ENCODE data around the gene CEACAM3. TPM values are rescaled to one million over a fixed set of nuclear protein-coding genes. Genes with fewer than 3 reads are reported as not detected.

Gene CEACAM3
- total RNA-seq, 1 experiment from 2014 or later = not detected

- Histone ChIP-seq H2BK12ac (ENCODE audit: insufficient read length, low read depth, low read length) (no peak within 1 kb of the TSS), H3K9me3 (ENCODE audit: control insufficient read depth, low read depth, low read length) (no peaks in the 10 kb centered on the region), H3K14ac (ENCODE audit: insufficient read depth, low read length) (no peak within 1 kb of the TSS; the same call in 1 of the 2 replicates), H4K91ac (ENCODE audit: insufficient read length, low read depth, low read length) (no peak within 1 kb of the TSS), H3K27ac (ENCODE audit: insufficient read length, low read depth, low read length) (no peak within 1 kb of the TSS), H2AK5ac (ENCODE audit: insufficient read length, low read length) (no peak within 1 kb of the TSS), H2AFZ (ENCODE audit: low read length) (no peak within 1 kb of the TSS), H3K23ac (ENCODE audit: insufficient read length, low read depth, low read length) (no peak within 1 kb of the TSS), H4K5ac (ENCODE audit: insufficient read length, low read depth, low read length) (no peak within 1 kb of the TSS), H2BK5ac (ENCODE audit: insufficient read length, low read length) (no peak within 1 kb of the TSS), H3K9ac (ENCODE audit: extremely low read depth, insufficient read length, low read length) (no peak within 1 kb of the TSS), H3K4me2 (ENCODE audit: insufficient read depth, insufficient read length, low read length) (no peak within 1 kb of the TSS), H3T11ph (ENCODE audit: low read length) (no peak within 1 kb of the TSS), H2BK20ac (ENCODE audit: low read depth, low read length, poor library complexity, severe bottlenecking) (no peak within 1 kb of the TSS), H4K20me1 (ENCODE audit: control insufficient read depth, insufficient read depth, insufficient read length) (no peaks in the 10 kb centered on the region), H3K23me2 (ENCODE audit: insufficient read length, low read depth, low read length, poor library complexity, severe bottlenecking) (no peaks in the 10 kb centered on the region), H2BK120ac (ENCODE audit: low read depth, low read length, poor library complexity, severe bottlenecking) (no peak within 1 kb of the TSS), H4K8ac (replicated peaks; ENCODE audit: insufficient read length, low read depth, low read length) (no peak within 1 kb of the TSS), H2BK15ac (ENCODE audit: low read depth, low read length) (no peak within 1 kb of the TSS), H3K18ac (ENCODE audit: insufficient read length, low read depth, low read length) (no peak within 1 kb of the TSS), H3K4me1 (ENCODE audit: insufficient read depth, low read length) (no peaks in the 10 kb centered on the region), H3K79me1 (ENCODE audit: insufficient read depth, low read depth, low read length, poor library complexity, severe bottlenecking) (no peaks in the 10 kb centered on the region), H3K79me2 (ENCODE audit: insufficient read depth, low read length) (no peaks in the 10 kb centered on the region), H3K27me3 (ENCODE audit: insufficient read depth, low read length) (0 out of 2 replicates have a peak, but pooled peaks cover under 1% of the 10 kb centered on the region), H3K56ac (ENCODE audit: insufficient read length, low read depth, low read length) (no peak within 1 kb of the TSS), H3K4ac (ENCODE audit: low read depth, low read length) (no peak within 1 kb of the TSS)
- Mint-ChIP-seq H3K36me3 (ENCODE audit: insufficient read depth in 1 of 3, low read depth in 3 of 3) (peaks cover 0 to 34% (median 0%) of the 10 kb centered on the region in 3 experiments; a peak in 2 of 7 replicates), H3K4me1 (no peaks in the 10 kb centered on the region), H3K4me3 (0 out of 5 replicates have a peak within 1 kb of the TSS, but pooled peaks of 1 of the 2 experiments have one; percentile 25), H3K9me3 (peaks cover 34 to 88% of the 10 kb centered on the region in 2 experiments), H3K27ac (no peak within 1 kb of the TSS; a peak in 1 of 7 replicates), H3K27me3 (ENCODE audit: low read depth) (peaks cover 5% of the 10 kb centered on the region)
- no CpG with 5 or more reads among the region's 3 CpGs for WGBS (ENCODE audit: extremely low coverage, insufficient read length, low lambda C conversion rate)
- no peak for TF ChIP-seq CTCF (conservative IDR thresholded peaks at IDR 0.05)
- peak; percentile 32 for DNase-seq
These were observed 41.0 kb upstream of the CEACAM3 start, which contains the start of gene CEACAM6 for GRCh38 chr19:41755328-41755913. Gene CEACAM6 (plus strand): TSS chr19:41755530. CDS start chr19:41755639, 109 bp downstream.
